OCI-LY3 (cell line): ENCODE results near the gene ORC4.

Experiments
- CTCF ChIP-seq: fragments of 200-600, 300-600 bp; sonication (generic); IDR thresholded peaks from 2 replicates; pipeline ENCODE4 v1.5.1; 2014; ENCODE audit warnings: antibody characterized with exemption, low read length, low read depth
- EZH2phosphoT487 ChIP-seq: fragments of 200-600 bp; shearing (Covaris generic); IDR thresholded peaks from 2 replicates; pipeline ENCODE4 v1.6.1; 2018; ENCODE audit warnings: antibody characterized with exemption, mixed run types, low read depth

DNA sequence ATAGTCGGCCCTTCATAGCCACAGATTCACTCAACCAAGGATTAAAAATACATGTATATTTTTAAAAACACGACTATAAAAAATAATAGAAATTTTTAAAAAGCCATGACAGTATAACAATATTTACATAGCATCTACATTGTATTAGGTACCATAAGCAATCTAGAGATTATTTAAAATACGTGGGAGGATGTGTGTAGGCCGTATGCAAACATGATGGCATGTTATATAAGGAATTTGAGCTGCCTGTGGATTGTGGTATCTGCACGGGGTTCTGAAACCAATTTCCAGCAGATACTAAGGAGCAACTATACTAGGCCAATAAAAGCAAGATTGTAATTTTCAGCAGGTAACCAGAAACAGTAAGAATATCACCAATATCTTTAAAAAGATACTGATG lies 5.9 kb downstream of the ORC4 start:
- no peak for TF ChIP-seq CTCF
- no peak for TF ChIP-seq EZH2phosphoT487
